Keratinocyte (primary cell): ENCODE measurements around the gene TMBIM6. TPM values are rescaled to one million over a fixed set of nuclear protein-coding genes. Genes with fewer than 3 reads are reported as not detected.

Experiments used
- DNase-seq: peaks from one replicate; pipeline ENCODE4 v3.0.0-alpha.2; 2011; ENCODE audit warnings: low read depth, missing footprints, low spot score
- FAIRE-seq: peaks from 2 replicates; lab custom pipeline; 2011; peaks lifted over from hg19 to GRCh38; lab: Jason Lieb, UNC
- H2AFZ ChIP-seq: 2 replicates; pipeline ENCODE4 v1.6.0; 2012; ENCODE audit warnings: low read length, control low read depth, inconsistent platforms; ENCODE audit not compliant: control insufficient read depth
- H3K27ac ChIP-seq: 2 replicates; pipeline ENCODE4 v1.5.1; 2011; ENCODE audit warnings: low read length; ENCODE audit not compliant: control insufficient read depth, insufficient read depth
- H3K27me3 ChIP-seq: 3 replicates; pipeline ENCODE4 v1.6.0; 2011; ENCODE audit warnings: low read length; ENCODE audit not compliant: control insufficient read depth, insufficient read depth; ENCODE audit errors: extremely low read depth
- H3K36me3 ChIP-seq, 2 experiments: 2 replicates in 1 of 2; 3 replicates in 1 of 2; pipeline ENCODE4 v1.5.1; 2011; ENCODE audit warnings: low read length in 2 of 2, mild to moderate bottlenecking in 1 of 2; ENCODE audit not compliant: control insufficient read depth in 2 of 2, insufficient read depth in 2 of 2; ENCODE audit errors: extremely low read depth in 1 of 2
- H3K4me1 ChIP-seq: 3 replicates; pipeline ENCODE4 v1.5.1; 2011; ENCODE audit warnings: low read length; ENCODE audit not compliant: control insufficient read depth, insufficient read depth; ENCODE audit errors: extremely low read depth
- H3K4me2 ChIP-seq: 3 replicates; pipeline ENCODE4 v1.6.0; 2011; ENCODE audit warnings: low read depth, low read length; ENCODE audit not compliant: control insufficient read depth, insufficient read depth; ENCODE audit errors: extremely low read depth
- H3K4me3 ChIP-seq, 3 experiments: fragments of 200-600 bp in 1 of 3; sonication (generic) in 1 of 3; 2 replicates in 2 of 3; 3 replicates in 1 of 3; pipeline ENCODE4 v1.5.1; 2011 to 2016; ENCODE audit warnings: low read length in 3 of 3, mild to moderate bottlenecking in 3 of 3, control low read depth in 2 of 3, inconsistent platforms in 1 of 3, low read depth in 1 of 3, mixed read lengths in 1 of 3, mixed run types in 1 of 3, moderate library complexity in 1 of 3; ENCODE audit not compliant: control insufficient read depth in 2 of 3, insufficient read depth in 2 of 3; ENCODE audit errors: extremely low read depth in 1 of 3
- H3K79me2 ChIP-seq: 2 replicates; pipeline ENCODE4 v1.6.0; 2012; ENCODE audit warnings: low read length; ENCODE audit not compliant: control insufficient read depth, insufficient read depth
- H3K9ac ChIP-seq: 3 replicates; pipeline ENCODE4 v1.6.0; 2011; ENCODE audit warnings: low read length; ENCODE audit not compliant: control insufficient read depth, insufficient read depth; ENCODE audit errors: extremely low read depth
- H3K9me1 ChIP-seq: 3 replicates; pipeline ENCODE4 v1.6.0; 2011; ENCODE audit warnings: low read length; ENCODE audit not compliant: control insufficient read depth, insufficient read depth; ENCODE audit errors: extremely low read depth
- H3K9me3 ChIP-seq: 2 replicates; pipeline ENCODE4 v1.5.1; 2012; ENCODE audit warnings: low read depth, low read length; ENCODE audit not compliant: control insufficient read depth
- H4K20me1 ChIP-seq: 3 replicates; pipeline ENCODE4 v1.6.0; 2011; ENCODE audit warnings: low read length; ENCODE audit not compliant: control insufficient read depth, insufficient read depth; ENCODE audit errors: extremely low read depth
- EZH2 ChIP-seq: IDR thresholded peaks from one replicate; pipeline ENCODE4 v1.6.1; 2012; ENCODE audit warnings: inconsistent platforms, mild to moderate bottlenecking, low read length, moderate library complexity
- dilution Hi-C: fragments of 300-500 bp; cut with MboI; formaldehyde crosslinking; loops from one replicate; pipeline ENCODE4 v1.7.0; 2020; ENCODE audit warnings: low sequenced_read_pairs; ENCODE audit not compliant: extremely low pct_ligation_motif_present
- polyA plus RNA-seq, 5 experiments: library from polyadenylated mRNA; depleted of rRNA in 3 of 5; stranded (reverse) in 3 of 5; stranded (forward) in 1 of 5; unstranded in 1 of 5; fragments of >200 nt; gene quantifications; 1 replicate in 1 of 5; 2 replicates in 3 of 5; 3 replicates in 1 of 5; pipeline versions ENCODE4 v1.2.1 to v1.2.3, GENCODE V29; 2011 to 2012; ENCODE audit warnings: missing spikeins in 2 of 5, low read depth in 1 of 5, low replicate concordance in 1 of 5
- TF ChIP-seq, protein P1 (sequence below), 3 experiments: IDR thresholded peaks in 1 of 3; conservative IDR thresholded peaks in 1 of 3; optimal IDR thresholded peaks in 1 of 3; 2 replicates in 2 of 3; 3 replicates in 1 of 3; pipeline versions ENCODE3 to v1.5.1; 2011; ENCODE audit warnings: low read length in 3 of 3, mild to moderate bottlenecking in 3 of 3, moderate library complexity in 2 of 3, control low read depth in 1 of 3, inconsistent platforms in 1 of 3; ENCODE audit not compliant: insufficient read depth in 2 of 3; ENCODE audit errors: extremely low read depth in 1 of 3

TMBIM6 gene
- polyA plus RNA-seq, 1 donor (not counting 4 experiments of a cell fraction or from before 2014, with no cell fraction given), result 668 TPM

DNA sequence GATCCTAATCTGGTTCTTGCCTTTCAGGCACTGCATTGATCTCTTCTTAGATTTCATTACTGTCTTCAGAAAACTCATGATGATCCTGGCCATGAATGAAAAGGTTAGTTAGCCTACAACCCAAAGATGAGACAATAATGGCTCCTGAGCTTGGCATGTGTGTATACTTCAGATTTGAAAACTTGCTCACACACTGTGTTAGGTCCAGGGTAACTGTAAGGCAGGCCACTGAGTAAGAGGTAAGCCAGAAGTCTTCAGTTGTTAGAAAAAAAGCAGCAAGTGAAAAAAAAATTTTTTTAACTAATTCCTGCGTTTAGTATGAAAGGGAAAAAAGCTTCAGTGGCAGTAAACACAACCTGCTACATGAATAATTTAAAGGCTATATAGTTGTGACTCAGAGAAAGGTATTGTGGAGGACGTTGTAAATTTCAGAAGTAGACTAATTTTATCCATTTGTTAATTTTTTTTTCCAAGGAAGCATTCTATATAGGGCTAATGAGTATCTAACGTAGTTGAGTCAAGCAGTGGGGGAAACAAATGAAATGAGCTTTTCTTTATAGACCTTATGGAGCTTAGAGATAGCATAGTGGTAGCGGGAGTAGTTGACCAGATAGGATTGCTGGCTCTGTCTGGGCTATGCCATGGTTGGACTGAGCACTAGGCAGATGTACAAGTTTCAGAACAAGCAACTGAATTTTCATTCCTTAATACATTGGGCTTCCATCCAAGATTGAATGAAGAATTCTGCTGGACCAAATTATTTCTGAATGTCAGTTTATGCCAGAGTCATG, 20.5 kb downstream of the TMBIM6 start:
- H3K9me1 ChIP-seq, result no peaks in the 10 kb centered on the region
- no peaks in the 10 kb centered on the region for H3K4me1 ChIP-seq
- no peak for TF ChIP-seq EZH2
- TF ChIP-seq, protein P1, sequence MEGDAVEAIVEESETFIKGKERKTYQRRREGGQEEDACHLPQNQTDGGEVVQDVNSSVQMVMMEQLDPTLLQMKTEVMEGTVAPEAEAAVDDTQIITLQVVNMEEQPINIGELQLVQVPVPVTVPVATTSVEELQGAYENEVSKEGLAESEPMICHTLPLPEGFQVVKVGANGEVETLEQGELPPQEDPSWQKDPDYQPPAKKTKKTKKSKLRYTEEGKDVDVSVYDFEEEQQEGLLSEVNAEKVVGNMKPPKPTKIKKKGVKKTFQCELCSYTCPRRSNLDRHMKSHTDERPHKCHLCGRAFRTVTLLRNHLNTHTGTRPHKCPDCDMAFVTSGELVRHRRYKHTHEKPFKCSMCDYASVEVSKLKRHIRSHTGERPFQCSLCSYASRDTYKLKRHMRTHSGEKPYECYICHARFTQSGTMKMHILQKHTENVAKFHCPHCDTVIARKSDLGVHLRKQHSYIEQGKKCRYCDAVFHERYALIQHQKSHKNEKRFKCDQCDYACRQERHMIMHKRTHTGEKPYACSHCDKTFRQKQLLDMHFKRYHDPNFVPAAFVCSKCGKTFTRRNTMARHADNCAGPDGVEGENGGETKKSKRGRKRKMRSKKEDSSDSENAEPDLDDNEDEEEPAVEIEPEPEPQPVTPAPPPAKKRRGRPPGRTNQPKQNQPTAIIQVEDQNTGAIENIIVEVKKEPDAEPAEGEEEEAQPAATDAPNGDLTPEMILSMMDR (optimal IDR thresholded peaks at IDR 0.05 in 1 of 3, IDR thresholded peaks at IDR 0.05 in 1 of 3, conservative IDR thresholded peaks at IDR 0.05 in 1 of 3; ENCODE audit: extremely low read depth in 1 of 3, insufficient read depth in 2 of 3, low read length in 3 of 3), result no peak
- FAIRE-seq, result no peak
- H3K36me3 ChIP-seq, result peaks cover 54 to 56% of the 10 kb centered on the region in 2 experiments
- no peak overlapping the region for H3K9ac ChIP-seq
- dilution Hi-C loops, result no loop called here
- DNase-seq, result no peak
- no peaks in the 10 kb centered on the region for H3K9me3 ChIP-seq
- H4K20me1 ChIP-seq, result peaks cover 6% of the 10 kb centered on the region
- no peaks in the 10 kb centered on the region for H3K27me3 ChIP-seq
- peaks cover 3% of the 10 kb centered on the region for H3K79me2 ChIP-seq
- H3K4me2 ChIP-seq, result no peak overlapping the region
- no peak overlapping the region for H3K4me3 ChIP-seq
- H3K27ac ChIP-seq, result no peak overlapping the region
- H2AFZ ChIP-seq, result no peak overlapping the region

DNA sequence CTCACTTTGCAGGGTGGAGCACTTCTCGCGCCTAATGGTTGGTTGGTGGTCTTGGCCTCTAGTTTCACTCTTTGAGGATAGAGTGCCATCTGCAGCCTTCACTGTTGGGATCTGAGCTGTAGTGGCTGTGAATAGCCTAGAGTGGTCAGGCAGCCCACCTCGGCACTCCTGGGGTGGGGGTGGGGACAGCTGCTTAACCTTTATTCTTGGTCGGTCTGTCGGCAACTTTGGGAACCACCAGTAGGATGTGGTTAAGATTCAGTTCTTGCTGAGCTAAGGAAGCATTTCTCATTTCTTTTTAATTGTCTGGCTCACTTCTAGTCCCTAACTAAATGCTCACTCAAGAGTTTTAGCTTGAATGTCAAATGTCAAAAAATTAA, 21.1 kb downstream of the TMBIM6 start:
- Histone ChIP-seq H3K4me1 (no peaks in the 10 kb centered on the region), H3K4me2 (no peak overlapping the region), H3K79me2 (peaks cover 3% of the 10 kb centered on the region), H2AFZ (no peak overlapping the region), H4K20me1 (peaks cover 6% of the 10 kb centered on the region), H3K36me3 (peaks cover 51 to 54% of the 10 kb centered on the region in 2 experiments), H3K4me3 (no peak overlapping the region), H3K9me1 (no peaks in the 10 kb centered on the region), H3K27me3 (no peaks in the 10 kb centered on the region), H3K9me3 (no peaks in the 10 kb centered on the region), H3K9ac (no peak overlapping the region), H3K27ac (no peak overlapping the region)
- FAIRE-seq (no peak), DNase-seq (no peak)
- TF ChIP-seq, protein P1 (optimal IDR thresholded peaks at IDR 0.05 in 1 of 3, IDR thresholded peaks at IDR 0.05 in 1 of 3, conservative IDR thresholded peaks at IDR 0.05 in 1 of 3; ENCODE audit: extremely low read depth in 1 of 3, insufficient read depth in 2 of 3, low read length in 3 of 3), result no peak
- no peak for TF ChIP-seq EZH2
- dilution Hi-C loops, result no loop called here
